GM23248 (cell line): ENCODE data around the gene HIVEP3. TPM values are rescaled to one million over a fixed set of nuclear protein-coding genes. Genes with fewer than 3 reads are reported as not detected.

ENCODE experiments used
- DNase-seq: peaks from one replicate; pipeline ENCODE4 v3.0.0-alpha.2; 2015
- H2AFZ ChIP-seq: fragments of 200-600 bp; sonication (generic); 2 replicates; pipeline ENCODE4 v1.6.1; 2016; ENCODE audit warnings: antibody characterized with exemption
- H3F3A ChIP-seq: fragments of 200-600 bp; sonication (generic); 2 replicates; pipeline ENCODE4 v1.6.1; 2016; ENCODE audit warnings: mild to moderate bottlenecking, antibody characterized with exemption, mixed run types; ENCODE audit not compliant: insufficient read depth
- H3K27ac ChIP-seq: fragments of 200-600 bp; sonication (generic); 2 replicates; pipeline ENCODE4 v1.5.1; 2016; ENCODE audit warnings: mild to moderate bottlenecking
- H3K27me3 ChIP-seq: fragments of 200-600 bp; sonication (generic); replicated peaks from 2 replicates; pipeline ENCODE4 v1.6.1; 2016; ENCODE audit warnings: mild to moderate bottlenecking; ENCODE audit not compliant: insufficient read depth
- H3K36me3 ChIP-seq: fragments of 200-600 bp; sonication (generic); 2 replicates; pipeline ENCODE4 v1.6.1; 2016; ENCODE audit warnings: low read depth, mild to moderate bottlenecking
- H3K4me1 ChIP-seq: fragments of 200-600 bp; sonication (generic); 2 replicates; pipeline ENCODE4 v1.6.1; 2016; ENCODE audit warnings: mild to moderate bottlenecking; ENCODE audit not compliant: insufficient read depth
- H3K4me2 ChIP-seq: fragments of 200-600 bp; sonication (generic); one replicate; pipeline ENCODE4 v1.6.1; 2016; ENCODE audit warnings: mild to moderate bottlenecking; ENCODE audit not compliant: unreplicated experiment
- H3K4me3 ChIP-seq: fragments of 200-600 bp; sonication (generic); 2 replicates; pipeline ENCODE4 v1.5.1; 2016; ENCODE audit warnings: mild to moderate bottlenecking
- H3K79me2 ChIP-seq: fragments of 200-600 bp; sonication (generic); 2 replicates; pipeline ENCODE4 v1.6.1; 2016; ENCODE audit warnings: mild to moderate bottlenecking; ENCODE audit not compliant: insufficient read depth
- H3K9ac ChIP-seq: fragments of 200-600 bp; sonication (generic); 2 replicates; pipeline ENCODE4 v1.6.1; 2016; ENCODE audit warnings: mild to moderate bottlenecking
- H3K9me2 ChIP-seq: fragments of 200-600 bp; sonication (generic); 2 replicates; pipeline ENCODE4 v1.6.1; 2016; ENCODE audit warnings: mixed run types, mild to moderate bottlenecking, moderate library complexity; ENCODE audit not compliant: insufficient read depth
- H3K9me3 ChIP-seq: fragments of 200-600 bp; sonication (generic); one replicate; pipeline ENCODE4 v1.6.1; 2017; ENCODE audit warnings: low read depth
- H4K20me1 ChIP-seq: fragments of 200-600 bp; sonication (generic); 2 replicates; pipeline ENCODE4 v1.6.0; 2016; ENCODE audit not compliant: insufficient read depth
- EZH2 ChIP-seq: fragments of 200-600 bp; sonication (generic); IDR thresholded peaks from 2 replicates; pipeline ENCODE4 v1.6.1; 2018; ENCODE audit warnings: antibody characterized with exemption, mild to moderate bottlenecking; ENCODE audit not compliant: insufficient read depth, poor library complexity, severe bottlenecking
- EZH2phosphoT487 ChIP-seq: fragments of 200-600 bp; sonication (generic); IDR thresholded peaks from 2 replicates; pipeline ENCODE4 v1.6.1; 2018; ENCODE audit warnings: antibody characterized with exemption, moderate library complexity, mild to moderate bottlenecking, low read depth; ENCODE audit not compliant: insufficient read depth
- WGBS, 2 experiments: methylation state at CpG; one replicate each; pipeline ENCODE4 v1.1.6; 2015 to 2017; ENCODE audit warnings: low lambda C conversion rate in 2 of 2, low coverage in 1 of 2; ENCODE audit errors: missing lambda C conversion rate in 2 of 2; 5-methylcytosine and 5-hydroxymethylcytosine counted together
- in situ Hi-C: fragments of 300-500 bp; cut with MboI; formaldehyde crosslinking; loops from 2 replicates; pipeline ENCODE4 v1.15.0; 2020
- polyA plus RNA-seq: library from polyadenylated mRNA; unstranded; fragments of >200 nt; fragmentation: Nextera tagmentation; extraction: Ambion mirVana; gene quantifications from 2 replicates; pipeline ENCODE4 v1.2.1, GENCODE V29; 2016
- total RNA-seq: library from RNA; depleted of rRNA; stranded (reverse); fragments of >200 nt; shearing (Covaris generic); gene quantifications from 2 replicates; pipeline ENCODE4 v1.2.3, GENCODE V29; 2014

The HIVEP3 gene
- total and polyA plus RNA-seq, 2 experiments from 2014 or later = 1.7 to 7.2 TPM

DNA sequence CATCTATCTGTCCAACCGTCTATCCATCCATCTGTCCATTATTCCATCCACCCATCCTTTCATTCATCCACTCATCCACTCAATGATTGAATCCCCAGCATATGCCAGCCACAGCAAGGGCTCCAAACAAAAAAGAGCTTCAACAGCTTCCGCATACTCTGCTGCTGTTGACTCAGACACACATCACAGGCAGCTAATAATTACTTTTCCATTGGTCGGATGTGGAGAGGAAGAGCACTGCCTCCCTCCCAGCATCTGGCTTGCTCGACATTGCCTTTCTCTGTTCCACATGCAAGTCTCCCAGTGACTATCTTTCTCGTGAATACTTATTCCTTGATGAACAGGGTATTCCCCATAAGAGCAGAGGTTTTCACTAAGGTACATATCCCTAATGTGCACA lies 176.5 kb downstream of the HIVEP3 start:
- in situ Hi-C loops = no loop called here
- Histone ChIP-seq H3K79me2 (no peaks in the 10 kb centered on the region), H3K4me2 (no peak overlapping the region), H3K27ac (peak overlapping the region; percentile 48), H3K9me2 (no peaks in the 10 kb centered on the region), H3K9me3 (no peaks in the 10 kb centered on the region), H3K4me1 (peaks cover 21% of the 10 kb centered on the region), H3K36me3 (no peaks in the 10 kb centered on the region), H3K27me3 (no peaks in the 10 kb centered on the region), H4K20me1 (no peaks in the 10 kb centered on the region), H2AFZ (no peak overlapping the region), H3K4me3 (no peak overlapping the region), H3K9ac (no peak overlapping the region), H3F3A (peaks cover 21% of the 10 kb centered on the region)
- peak; percentile 90 for DNase-seq
- WGBS, 2 experiments = 19 to 21% methylated on average over 5 of the region's 5 CpGs
- no peak for TF ChIP-seq EZH2
- no peak for TF ChIP-seq EZH2phosphoT487

DNA sequence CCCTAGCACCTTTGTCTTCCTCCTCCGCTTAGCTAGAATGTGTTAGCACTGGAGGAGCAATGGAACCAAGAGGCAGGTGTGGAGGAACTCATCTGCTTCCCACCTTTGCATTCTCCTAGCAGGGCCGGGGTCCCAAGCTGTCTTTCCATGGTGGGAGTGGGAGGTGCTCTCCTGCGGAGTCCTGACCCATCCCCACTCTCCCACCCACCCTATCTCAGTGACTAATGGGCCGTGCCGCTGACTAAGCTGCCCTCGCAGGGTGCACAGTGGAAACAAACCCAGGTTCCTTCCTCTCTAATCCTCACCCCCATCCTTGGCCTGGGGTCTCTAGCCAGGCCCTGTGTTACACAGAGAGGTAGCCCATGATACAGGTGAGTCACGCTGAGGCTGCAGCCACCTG lies 177.5 kb downstream of the HIVEP3 start:
- no peak for TF ChIP-seq EZH2
- no peak for TF ChIP-seq EZH2phosphoT487
- Histone ChIP-seq H3K79me2 (no peaks in the 10 kb centered on the region), H3K9me3 (no peaks in the 10 kb centered on the region), H3K9ac (no peak overlapping the region), H3K4me2 (no peak overlapping the region), H3K4me3 (no peak overlapping the region), H2AFZ (no peak overlapping the region), H3K27ac (no peak overlapping the region), H3K36me3 (no peaks in the 10 kb centered on the region), H3F3A (peaks cover 21% of the 10 kb centered on the region), H3K4me1 (peaks cover 21% of the 10 kb centered on the region), H3K27me3 (no peaks in the 10 kb centered on the region), H3K9me2 (no peaks in the 10 kb centered on the region), H4K20me1 (no peaks in the 10 kb centered on the region)
- WGBS, 2 experiments = 89 to 97% methylated on average over 5 to 7 of the region's 7 CpGs
- in situ Hi-C loops = no loop called here
- no peak for DNase-seq

DNA sequence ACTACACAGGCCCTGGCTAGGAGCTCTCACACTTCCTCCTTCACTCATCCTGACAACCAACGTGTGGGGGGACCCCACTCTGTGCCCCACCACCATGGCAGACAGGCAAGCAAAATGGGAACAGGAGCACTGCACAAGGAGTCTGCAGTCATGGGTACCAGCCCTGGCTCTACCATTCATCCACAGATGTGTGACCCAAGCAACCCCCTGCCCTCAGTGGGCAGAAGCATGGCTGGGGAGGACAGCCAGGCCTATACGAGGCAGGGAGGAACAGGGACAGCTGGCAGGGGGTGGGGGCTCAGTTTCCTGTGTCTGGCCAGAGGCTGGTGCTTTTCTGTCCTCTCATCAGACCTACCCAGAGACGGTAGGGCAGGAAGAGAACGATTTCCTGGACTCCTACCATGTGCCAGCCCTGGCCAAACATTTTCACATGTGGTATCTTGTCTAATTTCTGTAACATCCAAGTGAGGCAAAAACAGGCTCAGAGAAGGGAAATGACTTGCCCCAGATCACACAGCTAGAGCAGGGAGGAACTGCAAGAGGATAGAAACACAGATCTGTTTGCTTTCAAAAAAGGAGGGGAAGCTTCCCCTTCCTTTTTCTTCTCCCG lies 178.0 kb downstream of the HIVEP3 start:
- Histone ChIP-seq H3F3A (peaks cover 21% of the 10 kb centered on the region), H3K27ac (no peak overlapping the region), H3K4me2 (no peak overlapping the region), H2AFZ (no peak overlapping the region), H3K9me2 (no peaks in the 10 kb centered on the region), H3K36me3 (no peaks in the 10 kb centered on the region), H3K4me1 (peaks cover 21% of the 10 kb centered on the region), H3K27me3 (no peaks in the 10 kb centered on the region), H3K79me2 (no peaks in the 10 kb centered on the region), H4K20me1 (no peaks in the 10 kb centered on the region), H3K9ac (no peak overlapping the region), H3K4me3 (no peak overlapping the region), H3K9me3 (no peaks in the 10 kb centered on the region)
- WGBS, 2 experiments = 70 to 72% methylated on average over 5 of the region's 5 CpGs
- no peak for DNase-seq
- TF ChIP-seq EZH2phosphoT487 (no peak), EZH2 (no peak)
- in situ Hi-C loops = no loop called here

DNA sequence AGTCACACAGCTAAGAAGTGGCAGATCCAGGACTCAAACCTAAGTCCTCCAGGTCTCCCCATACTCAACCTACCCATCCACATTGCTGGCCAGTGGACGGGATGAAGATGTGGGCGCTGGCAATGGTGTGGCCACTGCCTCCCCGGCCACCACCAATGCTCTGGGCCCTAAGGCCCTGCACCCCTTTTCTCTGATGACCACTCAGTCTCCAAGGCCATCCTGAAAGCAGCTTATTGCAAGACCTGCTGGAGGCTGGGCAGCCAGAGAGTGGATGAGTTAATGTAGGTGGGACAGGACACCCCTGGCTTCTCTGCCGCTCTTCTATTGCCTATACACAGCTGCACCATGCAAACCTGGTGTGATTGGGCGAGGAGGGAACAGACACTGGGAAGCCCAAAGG lies 178.7 kb downstream of the HIVEP3 start:
- Histone ChIP-seq H3K27ac (no peak overlapping the region), H3F3A (peaks cover 21% of the 10 kb centered on the region), H3K4me1 (peaks cover 21% of the 10 kb centered on the region), H3K9me3 (no peaks in the 10 kb centered on the region), H3K4me3 (no peak overlapping the region), H3K9me2 (no peaks in the 10 kb centered on the region), H4K20me1 (no peaks in the 10 kb centered on the region), H2AFZ (no peak overlapping the region), H3K79me2 (no peaks in the 10 kb centered on the region), H3K4me2 (no peak overlapping the region), H3K9ac (no peak overlapping the region), H3K27me3 (no peaks in the 10 kb centered on the region), H3K36me3 (no peaks in the 10 kb centered on the region)
- in situ Hi-C loops = no loop called here
- no peak for DNase-seq
- TF ChIP-seq EZH2phosphoT487 = no peak
- TF ChIP-seq EZH2 = no peak
- 98 to 100% methylated on average over 5 of the region's 5 CpGs for WGBS, 2 experiments
